H9 (cell line): ENCODE results near the gene BFSP2. TPM values are rescaled to one million over a fixed set of nuclear protein-coding genes. Genes with fewer than 3 reads are reported as not detected.

Experiments used
- DNase-seq: peaks from one replicate; pipeline ENCODE4 v3.0.0-alpha.2; 2017
- H2AFZ ChIP-seq: one replicate; pipeline ENCODE4 v1.6.1; 2013; ENCODE audit warnings: mild to moderate bottlenecking, low read length, control low read depth, moderate library complexity
- H2AK5ac ChIP-seq: 2 replicates; pipeline ENCODE4 v1.6.1; 2013; ENCODE audit warnings: low read length, control low read depth, mixed read lengths; ENCODE audit not compliant: insufficient read length
- H2BK120ac ChIP-seq: one replicate; pipeline ENCODE4 v1.6.1; 2013; ENCODE audit warnings: low read depth, mild to moderate bottlenecking, low read length, control low read depth, inconsistent platforms; ENCODE audit not compliant: poor library complexity, severe bottlenecking
- H2BK12ac ChIP-seq: 2 replicates; pipeline ENCODE4 v1.6.1; 2013; ENCODE audit warnings: low read length, control low read depth, mixed read lengths, low read depth; ENCODE audit not compliant: insufficient read length
- H2BK15ac ChIP-seq: 2 replicates; pipeline ENCODE4 v1.6.1; 2013; ENCODE audit warnings: low read depth, low read length, control low read depth
- H2BK20ac ChIP-seq: one replicate; pipeline ENCODE4 v1.6.1; 2013; ENCODE audit warnings: low read depth, mild to moderate bottlenecking, low read length, control low read depth, inconsistent platforms; ENCODE audit not compliant: poor library complexity, severe bottlenecking
- H2BK5ac ChIP-seq: 2 replicates; pipeline ENCODE4 v1.6.1; 2013; ENCODE audit warnings: low read length, control low read depth, mixed read lengths; ENCODE audit not compliant: insufficient read length
- H3K14ac ChIP-seq: 2 replicates; pipeline ENCODE4 v1.6.1; 2013; ENCODE audit warnings: low read length, control low read depth; ENCODE audit not compliant: insufficient read depth
- H3K18ac ChIP-seq: 2 replicates; pipeline ENCODE4 v1.6.1; 2013; ENCODE audit warnings: low read depth, mild to moderate bottlenecking, mixed read lengths, low read length, control low read depth; ENCODE audit not compliant: insufficient read length
- H3K23ac ChIP-seq: 2 replicates; pipeline ENCODE4 v1.6.1; 2013; ENCODE audit warnings: low read length, control low read depth, mixed read lengths, low read depth; ENCODE audit not compliant: insufficient read length
- H3K23me2 ChIP-seq: 2 replicates; pipeline ENCODE4 v1.6.1; 2013; ENCODE audit warnings: low read depth, mild to moderate bottlenecking, mixed read lengths, low read length, control low read depth; ENCODE audit not compliant: insufficient read length, poor library complexity, severe bottlenecking
- H3K27ac ChIP-seq: 2 replicates; pipeline ENCODE4 v1.5.1; 2013; ENCODE audit warnings: low read length, control low read depth, mixed read lengths, low read depth; ENCODE audit not compliant: insufficient read length
- H3K27me3 ChIP-seq: 2 replicates; pipeline ENCODE4 v1.6.1; 2013; ENCODE audit warnings: low read length, control low read depth, inconsistent platforms; ENCODE audit not compliant: insufficient read depth
- H3K4ac ChIP-seq: 2 replicates; pipeline ENCODE4 v1.6.1; 2013; ENCODE audit warnings: low read depth, mild to moderate bottlenecking, control low read depth, inconsistent platforms, low read length, moderate library complexity
- H3K4me1 ChIP-seq: 2 replicates; pipeline ENCODE4 v1.6.1; 2013; ENCODE audit warnings: low read length, control low read depth, inconsistent platforms; ENCODE audit not compliant: insufficient read depth
- H3K4me2 ChIP-seq: 2 replicates; pipeline ENCODE4 v1.6.1; 2013; ENCODE audit warnings: low read length, control low read depth, mixed read lengths; ENCODE audit not compliant: insufficient read length, insufficient read depth
- H3K56ac ChIP-seq: 2 replicates; pipeline ENCODE4 v1.6.1; 2013; ENCODE audit warnings: low read depth, mild to moderate bottlenecking, mixed read lengths, low read length, control low read depth; ENCODE audit not compliant: insufficient read length
- H3K79me1 ChIP-seq: 2 replicates; pipeline ENCODE4 v1.6.1; 2013; ENCODE audit warnings: low read depth, mild to moderate bottlenecking, moderate library complexity, low read length, control low read depth, inconsistent platforms; ENCODE audit not compliant: insufficient read depth, poor library complexity, severe bottlenecking
- H3K79me2 ChIP-seq: 2 replicates; pipeline ENCODE4 v1.6.1; 2013; ENCODE audit warnings: low read length, control low read depth, inconsistent platforms; ENCODE audit not compliant: insufficient read depth
- H3K9ac ChIP-seq: 2 replicates; pipeline ENCODE4 v1.6.1; 2013; ENCODE audit warnings: low read length, control low read depth, mixed read lengths; ENCODE audit not compliant: insufficient read length; ENCODE audit errors: extremely low read depth
- H3K9me3 ChIP-seq: one replicate; pipeline ENCODE4 v1.6.1; 2013; ENCODE audit warnings: low read depth, low read length, inconsistent platforms; ENCODE audit not compliant: control insufficient read depth
- H3T11ph ChIP-seq: one replicate; pipeline ENCODE4 v1.6.1; 2013; ENCODE audit warnings: mild to moderate bottlenecking, low read length, control low read depth, inconsistent platforms
- H4K20me1 ChIP-seq: one replicate; pipeline ENCODE4 v1.6.1; 2013; ENCODE audit not compliant: control insufficient read depth, insufficient read length, insufficient read depth
- H4K5ac ChIP-seq: 2 replicates; pipeline ENCODE4 v1.6.1; 2013; ENCODE audit warnings: low read depth, mild to moderate bottlenecking, mixed read lengths, low read length, control low read depth; ENCODE audit not compliant: insufficient read length
- H4K8ac ChIP-seq: replicated peaks from 2 replicates; pipeline ENCODE4 v1.6.1; 2013; ENCODE audit warnings: low read length, control low read depth, mixed read lengths, low read depth; ENCODE audit not compliant: insufficient read length
- H4K91ac ChIP-seq: 2 replicates; pipeline ENCODE4 v1.6.1; 2013; ENCODE audit warnings: low read depth, mild to moderate bottlenecking, moderate library complexity, mixed read lengths, low read length, control low read depth; ENCODE audit not compliant: insufficient read length
- H3K27ac Mint-ChIP-seq, 3 experiments: 2 replicates in 2 of 3; 3 replicates in 1 of 3; pipeline ENCODE4 v1.8.0; 2020 to 2021; ENCODE audit warnings: mixed read lengths in 3 of 3, mild to moderate bottlenecking in 1 of 3, moderate library complexity in 1 of 3
- H3K27me3 Mint-ChIP-seq: 2 replicates; pipeline ENCODE4 v1.8.0; 2021; ENCODE audit warnings: low read depth, mild to moderate bottlenecking, moderate library complexity, mixed read lengths
- H3K36me3 Mint-ChIP-seq, 3 experiments: 2 replicates in 2 of 3; 3 replicates in 1 of 3; pipeline ENCODE4 v1.8.0; 2020 to 2021; ENCODE audit warnings: low read depth in 3 of 3, mixed read lengths in 3 of 3; ENCODE audit not compliant: insufficient read depth in 1 of 3
- H3K4me1 Mint-ChIP-seq, 2 experiments: 2 replicates each; pipeline ENCODE4 v1.8.0; 2020; ENCODE audit warnings: mixed read lengths in 2 of 2
- H3K4me3 Mint-ChIP-seq, 2 experiments: 2 replicates in 1 of 2; 3 replicates in 1 of 2; pipeline ENCODE4 v1.8.0; 2020 to 2021; ENCODE audit warnings: mild to moderate bottlenecking in 2 of 2, mixed read lengths in 2 of 2, moderate library complexity in 1 of 2
- H3K9me3 Mint-ChIP-seq, 2 experiments: 2 replicates in 1 of 2; 3 replicates in 1 of 2; pipeline ENCODE4 v1.8.0; 2020; ENCODE audit warnings: mild to moderate bottlenecking in 2 of 2, mixed read lengths in 2 of 2, moderate library complexity in 1 of 2
- CTCF ChIP-seq: fragments of 200-600 bp; sonication (generic); conservative IDR thresholded peaks from 3 replicates; pipeline ENCODE4 v1.8.0; 2021; ENCODE audit warnings: antibody characterized with exemption, mild to moderate bottlenecking
- total RNA-seq: library from RNA; stranded (reverse); gene quantifications from 2 replicates; pipeline ENCODE4 v1.2.1, GENCODE V29; 2021

BFSP2 gene
- total RNA-seq, 1 experiment from 2014 or later: not detected

DNA sequence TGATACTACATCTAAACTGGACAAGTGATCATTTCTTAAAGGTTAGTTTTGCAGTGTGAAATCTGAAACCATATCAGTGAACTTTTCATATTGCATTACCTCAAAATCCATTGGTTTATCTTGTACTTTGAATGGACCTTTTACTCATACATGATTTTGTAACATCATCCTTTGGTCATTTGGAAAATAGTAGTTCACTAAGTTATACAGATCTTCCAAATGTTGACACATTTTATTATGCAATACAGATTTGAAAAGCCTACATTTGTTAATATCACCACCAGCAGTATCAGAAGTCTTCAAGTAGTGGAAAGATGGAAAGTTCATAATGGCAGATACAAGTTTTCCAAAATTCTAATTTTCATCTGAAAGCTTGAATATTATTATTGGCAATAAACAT is 109.6 kb downstream of the BFSP2 start:
- TF ChIP-seq CTCF: no peak
- H4K20me1 ChIP-seq: no peaks in the 10 kb centered on the region
- no peaks in the 10 kb centered on the region for H3K9me3 ChIP-seq
- Mint-ChIP-seq H3K9me3 (no peaks in the 10 kb centered on the region), H3K36me3 (no peaks in the 10 kb centered on the region), H3K27me3 (no peaks in the 10 kb centered on the region), H3K27ac (no peak overlapping the region), H3K4me1 (peaks cover 0 to 2% of the 10 kb centered on the region in 2 experiments; a peak in 1 of 4 replicates), H3K4me3 (no peak overlapping the region)
- no peaks in the 10 kb centered on the region for H3K79me2 ChIP-seq
- no peaks in the 10 kb centered on the region for H3K23me2 ChIP-seq
- no peak overlapping the region for H3K27ac ChIP-seq
- H3K4ac ChIP-seq: no peak overlapping the region
- H3T11ph ChIP-seq: no peak overlapping the region
- H3K9ac ChIP-seq: no peak overlapping the region
- H2BK12ac ChIP-seq: no peak overlapping the region
- H3K27me3 ChIP-seq: no peaks in the 10 kb centered on the region
- H2BK5ac ChIP-seq: no peak overlapping the region
- H3K56ac ChIP-seq: no peak overlapping the region
- H3K79me1 ChIP-seq: no peaks in the 10 kb centered on the region
- no peak overlapping the region for H3K18ac ChIP-seq
- H4K5ac ChIP-seq: no peak overlapping the region
- no peak overlapping the region for H2BK20ac ChIP-seq
- H4K91ac ChIP-seq: no peak overlapping the region
- H3K14ac ChIP-seq: no peak overlapping the region
- DNase-seq: no peak
- H4K8ac ChIP-seq: no peak overlapping the region
- no peaks in the 10 kb centered on the region for H3K4me1 ChIP-seq
- H2AK5ac ChIP-seq: no peak overlapping the region
- H2BK120ac ChIP-seq: no peak overlapping the region
- no peak overlapping the region for H3K23ac ChIP-seq
- H3K4me2 ChIP-seq: no peak overlapping the region
- no peak overlapping the region for H2AFZ ChIP-seq
- no peak overlapping the region for H2BK15ac ChIP-seq
